Astrocyte (in vitro differentiated cells and primary cell): ENCODE measurements around the gene RPAIN.

ENCODE experiments used
- CTCF ChIP-seq: IDR thresholded peaks from 2 replicates; pipeline ENCODE4 v1.5.1; 2011; ENCODE audit warnings: low read depth, mild to moderate bottlenecking, inconsistent platforms, low read length, moderate library complexity; ENCODE audit not compliant: insufficient read depth
- EZH2 ChIP-seq: IDR thresholded peaks from 2 replicates; pipeline ENCODE4 v1.6.1; 2012; ENCODE audit warnings: mild to moderate bottlenecking, low read length, inconsistent platforms; ENCODE audit not compliant: insufficient read depth

GRCh38 chr17:5466295-5466694 lies 46.3 kb downstream of the RPAIN start:
- TF ChIP-seq CTCF (no peak), EZH2 (no peak)
